Measurements from ENCODE around the gene RPL6. TPM values are rescaled to one million over a fixed set of nuclear protein-coding genes. Genes with fewer than 3 reads are reported as not detected.

RPL6 gene
- polyA plus RNA-seq, 1 donor from 2014 or later: 701 TPM

DNA sequence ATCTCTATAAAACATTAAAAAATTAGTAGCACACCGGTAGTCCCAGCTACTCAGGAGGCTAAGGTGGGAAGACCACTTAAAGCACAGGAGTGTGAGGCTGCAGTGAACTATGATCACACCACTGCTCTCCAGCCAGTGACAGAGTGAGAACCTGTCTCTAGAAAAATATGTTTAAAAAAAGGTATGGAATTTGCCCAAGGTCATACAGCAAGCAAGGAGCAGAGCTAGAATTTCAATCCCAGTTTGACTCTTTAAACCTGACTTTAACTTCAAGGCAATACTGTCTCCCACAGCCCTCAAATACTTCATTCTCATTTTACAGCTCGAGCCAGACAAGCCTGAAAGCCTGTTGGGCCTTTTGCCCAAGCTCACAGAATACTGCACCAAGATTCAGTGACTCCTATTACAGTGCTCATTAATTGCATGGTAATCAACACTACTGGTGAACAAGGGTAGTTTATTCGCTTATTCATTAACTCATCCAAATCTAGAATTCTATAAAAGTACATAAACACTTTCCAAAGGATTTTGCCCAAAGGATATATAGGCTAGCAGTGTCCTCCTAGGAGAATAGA is 35.2 kb downstream of the RPL6 start:
- Mint-ChIP-seq H3K9me3 (no peaks in the 10 kb centered on the region), H3K27ac (no peak overlapping the region), H3K27me3 (no peaks in the 10 kb centered on the region), H3K36me3 (peaks cover 5% of the 10 kb centered on the region), H3K4me1 (peaks cover 5 to 14% (median 11%) of the 10 kb centered on the region in 3 donors), H3K4me3 (no peak overlapping the region)

DNA sequence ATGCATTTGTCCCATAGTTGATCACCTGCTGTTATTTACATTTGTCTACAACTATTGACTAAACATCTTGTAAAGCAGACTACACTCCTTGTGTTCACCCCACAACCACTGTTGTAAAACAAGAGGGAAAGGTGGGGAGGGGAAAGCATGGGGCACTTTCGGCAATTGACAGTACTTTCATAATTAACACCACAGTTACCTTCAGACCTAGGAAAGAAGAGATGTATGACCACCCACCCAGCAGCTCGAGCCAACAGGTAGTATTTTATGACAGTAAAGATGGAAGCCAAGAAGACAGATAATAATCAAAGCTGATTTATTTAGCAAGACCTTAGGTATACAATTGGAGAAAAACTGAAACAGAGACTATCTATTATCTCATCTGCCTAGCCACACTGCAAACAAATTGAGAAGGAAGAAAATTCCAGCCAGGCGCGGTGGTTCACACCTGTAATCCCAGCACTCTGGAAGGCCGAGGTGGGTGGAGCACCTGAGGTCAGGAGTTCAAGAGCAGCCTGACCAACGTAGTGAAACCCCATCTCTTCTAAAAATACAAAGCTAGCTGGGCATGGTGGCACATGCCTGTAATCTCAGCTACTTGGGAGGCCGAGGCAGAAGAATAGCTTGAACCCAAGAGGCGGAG is 38.4 kb downstream of the RPL6 start:
- Mint-ChIP-seq H3K36me3 (peaks cover 5% of the 10 kb centered on the region), H3K4me3 (no peak overlapping the region), H3K9me3 (no peaks in the 10 kb centered on the region), H3K4me1 (peaks cover 1 to 15% (median 11%) of the 10 kb centered on the region in 3 donors), H3K27me3 (no peaks in the 10 kb centered on the region), H3K27ac (no peak overlapping the region)

DNA sequence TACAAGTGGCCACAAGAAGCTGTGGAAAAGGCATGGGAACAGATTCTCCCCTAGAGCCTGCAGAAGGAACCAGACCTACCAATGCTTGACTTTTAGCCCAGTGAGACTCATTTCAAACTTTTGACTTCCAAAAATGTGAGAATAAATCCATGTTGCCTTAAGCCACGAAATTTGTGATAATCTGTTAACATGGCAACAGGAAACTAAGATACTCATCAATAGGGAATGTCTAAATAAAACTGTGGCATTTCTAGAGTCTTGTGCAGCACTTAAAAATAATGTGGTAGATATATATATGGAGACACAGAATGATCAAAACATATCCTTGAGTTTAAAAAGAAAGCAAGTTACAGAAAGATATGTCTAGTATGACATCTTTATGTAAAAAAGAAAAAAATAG is 39.2 kb downstream of the RPL6 start:
- H3K4me3 Mint-ChIP-seq: no peak overlapping the region
- H3K27me3 Mint-ChIP-seq: no peaks in the 10 kb centered on the region
- no peaks in the 10 kb centered on the region for H3K9me3 Mint-ChIP-seq
- H3K36me3 Mint-ChIP-seq: peaks cover 3% of the 10 kb centered on the region
- H3K4me1 Mint-ChIP-seq: peaks cover 3 to 15% (median 15%) of the 10 kb centered on the region in 3 donors
- peak overlapping the region in 1 of 3 donors; percentile 65 for H3K27ac Mint-ChIP-seq

DNA sequence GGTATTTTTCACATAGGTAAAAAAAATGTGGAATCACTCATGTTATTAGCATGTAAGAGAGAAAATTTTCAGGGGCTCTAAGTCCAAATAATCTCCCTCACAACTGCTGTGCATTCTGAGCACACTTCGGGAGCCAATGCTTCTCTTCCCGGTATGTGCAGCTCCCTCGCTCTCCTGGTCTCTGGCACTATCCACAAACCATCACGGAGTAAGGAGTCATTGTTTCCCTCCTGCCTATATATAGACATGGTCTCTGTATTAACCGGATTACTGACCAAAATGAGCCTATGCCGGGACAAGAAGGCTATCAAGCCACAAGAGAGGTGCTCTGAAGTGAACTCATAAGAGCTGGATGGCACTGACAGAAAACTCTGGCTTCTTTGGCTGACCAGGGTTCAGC is 40.5 kb downstream of the RPL6 start:
- H3K27me3 Mint-ChIP-seq: no peaks in the 10 kb centered on the region
- no peaks in the 10 kb centered on the region for H3K36me3 Mint-ChIP-seq
- H3K9me3 Mint-ChIP-seq: no peaks in the 10 kb centered on the region
- H3K4me3 Mint-ChIP-seq: no peak overlapping the region
- H3K27ac Mint-ChIP-seq: no peak overlapping the region
- H3K4me1 Mint-ChIP-seq: peaks cover 3 to 9% (median 8%) of the 10 kb centered on the region in 3 donors

DNA sequence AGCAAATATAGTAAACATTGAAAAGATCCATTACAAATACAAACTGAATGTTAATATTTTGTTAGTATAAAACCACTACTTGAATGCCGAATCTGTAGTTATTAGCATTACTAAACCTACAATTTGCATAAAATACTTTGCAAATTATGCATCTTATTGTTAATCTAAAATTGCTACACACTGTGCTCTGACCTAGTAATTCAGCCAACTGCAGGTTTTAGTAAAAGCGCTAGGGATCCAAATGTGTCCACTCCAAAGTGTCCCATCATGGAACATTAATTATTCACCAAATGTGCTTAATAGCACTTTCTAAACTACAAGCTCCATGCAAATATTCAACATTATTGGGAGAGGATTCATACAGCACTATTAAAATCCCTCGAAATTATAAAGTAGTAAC is 41.4 kb downstream of the RPL6 start:
- H3K4me3 Mint-ChIP-seq: no peak overlapping the region
- H3K4me1 Mint-ChIP-seq: peaks cover 3 to 9% (median 6%) of the 10 kb centered on the region in 3 donors
- no peak overlapping the region for H3K27ac Mint-ChIP-seq
- H3K9me3 Mint-ChIP-seq: no peaks in the 10 kb centered on the region
- H3K36me3 Mint-ChIP-seq: no peaks in the 10 kb centered on the region
- H3K27me3 Mint-ChIP-seq: no peaks in the 10 kb centered on the region

DNA sequence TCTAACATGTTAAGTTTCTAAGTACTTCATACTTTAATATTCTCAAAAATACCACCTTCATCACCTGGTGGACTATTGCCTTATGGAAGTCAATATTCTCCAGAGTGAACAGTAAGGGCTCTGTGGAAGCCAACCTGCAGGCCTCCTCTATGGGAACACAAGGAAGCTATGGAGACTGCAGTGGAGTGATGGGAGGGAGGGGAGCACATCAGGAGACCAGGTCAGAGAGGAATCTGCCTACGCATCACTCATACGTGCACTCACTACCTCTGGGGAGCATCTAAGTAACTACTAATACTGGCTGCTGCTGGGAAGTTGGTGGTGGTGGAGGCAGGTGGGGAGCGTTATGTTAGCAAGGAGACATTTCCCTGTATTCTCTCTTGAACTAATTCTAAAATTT is 47.1 kb downstream of the RPL6 start:
- Mint-ChIP-seq H3K9me3 (no peaks in the 10 kb centered on the region), H3K27me3 (no peaks in the 10 kb centered on the region), H3K4me1 (peaks cover 1 to 5% (median 4%) of the 10 kb centered on the region in 3 donors), H3K27ac (no peak overlapping the region), H3K36me3 (peaks cover 4% of the 10 kb centered on the region), H3K4me3 (peak overlapping the region in 1 of 4 donors; percentile 33)

DNA sequence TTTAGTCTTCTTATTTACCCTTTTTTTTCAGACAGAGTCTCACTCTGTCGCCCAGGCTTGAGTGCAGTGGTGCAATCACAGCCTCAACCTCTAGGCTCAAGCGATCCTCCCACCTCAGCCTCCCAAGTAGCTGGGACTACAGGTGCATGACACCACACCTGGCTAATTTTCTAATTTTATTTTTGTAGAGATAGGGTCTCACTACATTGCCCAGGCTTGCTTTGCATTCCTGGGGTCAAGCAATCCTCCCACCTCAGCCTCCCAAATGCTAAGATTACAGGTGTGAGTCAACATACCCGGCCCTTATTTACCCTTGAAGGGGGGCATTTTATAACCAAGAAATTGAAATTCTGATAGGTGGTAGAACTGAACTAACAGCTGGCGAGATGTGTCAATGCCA is 48.1 kb downstream of the RPL6 start:
- Mint-ChIP-seq H3K9me3 (no peaks in the 10 kb centered on the region), H3K4me1 (peaks cover 2 to 8% (median 8%) of the 10 kb centered on the region in 3 donors), H3K27me3 (no peaks in the 10 kb centered on the region), H3K4me3 (no peak overlapping the region), H3K36me3 (peaks cover 5% of the 10 kb centered on the region), H3K27ac (no peak overlapping the region)

DNA sequence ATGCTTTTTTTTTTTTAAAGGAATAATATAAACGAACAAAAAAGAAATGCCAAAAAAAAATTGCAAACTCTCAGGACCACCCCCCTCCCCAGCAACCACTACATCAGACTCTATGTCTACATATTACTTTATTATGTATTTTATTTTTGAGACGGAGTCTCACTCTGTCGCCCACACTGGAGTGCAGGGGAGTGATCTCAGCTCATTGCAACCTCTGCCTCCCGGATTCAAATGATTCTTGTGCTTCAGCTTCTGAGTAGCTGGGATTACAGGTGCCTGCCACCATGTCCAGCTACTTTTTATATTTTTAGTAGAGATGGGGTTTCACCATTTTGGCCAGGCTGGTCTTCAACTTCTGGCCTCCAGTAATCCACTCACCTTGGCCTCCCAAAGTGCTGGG is 50.1 kb downstream of the RPL6 start:
- H3K4me1 Mint-ChIP-seq: peaks cover 8 to 10% (median 9%) of the 10 kb centered on the region in 3 donors
- H3K27ac Mint-ChIP-seq: no peak overlapping the region
- H3K4me3 Mint-ChIP-seq: no peak overlapping the region
- peaks cover 5% of the 10 kb centered on the region for H3K36me3 Mint-ChIP-seq
- no peaks in the 10 kb centered on the region for H3K27me3 Mint-ChIP-seq
- no peaks in the 10 kb centered on the region for H3K9me3 Mint-ChIP-seq

DNA sequence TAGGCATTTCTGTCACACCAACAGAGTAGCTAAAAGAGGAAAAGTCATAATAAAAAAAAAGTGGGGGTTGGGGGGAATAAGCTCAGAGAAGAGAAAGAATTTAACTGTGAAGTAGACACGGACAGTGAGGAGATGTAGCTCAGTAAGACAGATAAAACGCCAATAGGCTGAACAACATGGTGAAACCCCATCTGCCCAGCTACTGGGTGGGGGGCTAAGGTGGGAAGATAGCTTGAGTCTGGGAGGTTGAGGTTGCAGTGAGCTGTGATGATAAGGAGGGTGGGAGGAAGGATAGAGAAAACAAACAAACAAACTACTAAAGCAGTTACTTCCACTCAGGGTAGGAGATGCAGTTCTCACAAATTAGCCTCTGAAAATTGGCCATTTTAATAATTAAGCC is 52.2 kb downstream of the RPL6 start:
- Mint-ChIP-seq H3K36me3 (peaks cover 5% of the 10 kb centered on the region), H3K27me3 (no peaks in the 10 kb centered on the region), H3K27ac (no peak overlapping the region), H3K4me1 (peaks cover 16 to 20% (median 16%) of the 10 kb centered on the region in 3 donors), H3K4me3 (peak overlapping the region in 1 of 4 donors; percentile 63), H3K9me3 (no peaks in the 10 kb centered on the region)

Other genes with a start within 250 kb of the RPL6 start
- gene HECTD4, start 27.2 kb downstream of the RPL6 start, polyA plus RNA-seq: 6.8 TPM
- gene PTPN11, start 9.3 kb upstream of the RPL6 start, polyA plus RNA-seq: 69.9 TPM